SK-N-SH treated with all-trans-retinoic acid at 6 μM for 48 hours (cell line): Measurements from ENCODE around the gene GNG8.

Source experiments
- BACH2 ChIP-seq: fragments of 250-450 bp; sonication (Bioruptor Pico); IDR thresholded peaks from 2 replicates; pipeline ENCODE4 v1.9.0; 2021; ENCODE audit warnings: mild to moderate bottlenecking, borderline replicate concordance
- CSRNP3 ChIP-seq: fragments of 250-450 bp; sonication (Bioruptor Pico); IDR thresholded peaks from 2 replicates; pipeline ENCODE4 v1.5.1; 2021; ENCODE audit warnings: mild to moderate bottlenecking, moderate library complexity
- ISL1 ChIP-seq: fragments of 250-450 bp; sonication (Bioruptor Pico); IDR thresholded peaks from 2 replicates; pipeline ENCODE4 v2.1.2; 2022; ENCODE audit warnings: mild to moderate bottlenecking, moderate library complexity
- PATZ1 ChIP-seq: fragments of 250-450 bp; sonication (Bioruptor Pico); IDR thresholded peaks from 2 replicates; pipeline ENCODE4 v1.8.0; 2020; ENCODE audit warnings: mild to moderate bottlenecking, moderate library complexity, borderline replicate concordance
- PPARA ChIP-seq: fragments of 250-450 bp; sonication (Bioruptor Pico); IDR thresholded peaks from 2 replicates; pipeline ENCODE4 v1.5.0; 2020; ENCODE audit warnings: mild to moderate bottlenecking, borderline replicate concordance
- SNAI2 ChIP-seq: fragments of 250-450 bp; sonication (Bioruptor Pico); IDR thresholded peaks from 2 replicates; pipeline ENCODE4 v1.5.0; 2020; ENCODE audit warnings: mild to moderate bottlenecking, moderate library complexity
- TCF4 ChIP-seq: fragments of 250-450 bp; sonication (Bioruptor Pico); IDR thresholded peaks from 2 replicates; pipeline ENCODE4 v1.8.0; 2021; ENCODE audit warnings: mild to moderate bottlenecking, moderate library complexity, borderline replicate concordance
- ZFP3 ChIP-seq: fragments of 250-450 bp; sonication (Bioruptor Pico); IDR thresholded peaks from 2 replicates; pipeline ENCODE4 v1.5.0; 2020; ENCODE audit warnings: mild to moderate bottlenecking, moderate library complexity
- ZFP30 ChIP-seq: fragments of 450-650 bp; formaldehyde crosslinking; IDR thresholded peaks from 2 replicates; pipeline ENCODE4 v1.5.0; 2022; ENCODE audit warnings: mild to moderate bottlenecking, moderate library complexity
- ZNF70 ChIP-seq: fragments of 450-650 bp; formaldehyde crosslinking; IDR thresholded peaks from 2 replicates; pipeline ENCODE4 v1.5.0; 2020; ENCODE audit warnings: mild to moderate bottlenecking, moderate library complexity
- ZNF8 ChIP-seq: fragments of 450-650 bp; formaldehyde crosslinking; IDR thresholded peaks from 2 replicates; pipeline ENCODE4 v1.5.0; 2020; ENCODE audit warnings: mild to moderate bottlenecking, moderate library complexity
- TF ChIP-seq, protein P1 (sequence below): fragments of 250-450 bp; sonication (Bioruptor Pico); IDR thresholded peaks from 2 replicates; pipeline ENCODE4 v1.5.1; 2020; ENCODE audit warnings: low read depth, mild to moderate bottlenecking, moderate library complexity
- TF ChIP-seq, protein P2 (sequence below): fragments of 250-450 bp; sonication (Bioruptor Pico); IDR thresholded peaks from 2 replicates; pipeline ENCODE4 v1.5.0; 2020; ENCODE audit warnings: mild to moderate bottlenecking, moderate library complexity

DNA sequence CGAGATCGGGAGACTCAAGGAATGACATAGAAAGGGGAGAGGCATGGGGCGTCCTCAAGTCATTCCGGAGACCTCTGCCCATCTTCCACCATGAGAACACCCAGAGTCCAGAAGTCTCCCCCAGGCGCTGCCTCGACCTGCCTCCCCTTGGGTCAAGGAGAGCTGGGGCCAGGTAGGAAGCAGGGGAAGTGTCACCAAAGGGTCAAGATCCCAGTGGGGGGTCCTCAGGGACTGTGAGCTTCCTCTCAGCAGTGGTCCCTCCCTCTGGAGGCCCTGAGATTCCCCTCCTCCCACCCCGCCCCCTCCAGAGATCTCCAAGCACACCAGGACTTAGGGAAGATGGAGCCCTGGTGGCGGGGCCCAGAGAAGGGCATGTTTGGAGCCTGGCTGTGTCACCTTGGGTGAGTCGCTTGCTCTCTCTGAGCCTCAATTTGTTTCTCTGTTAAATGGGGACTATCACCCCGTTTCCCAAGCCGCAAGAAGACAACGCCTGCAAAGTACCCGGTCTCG is 24.1 kb upstream of the GNG8 start:
- no peak for TF ChIP-seq PATZ1
- TF ChIP-seq, protein P1, sequence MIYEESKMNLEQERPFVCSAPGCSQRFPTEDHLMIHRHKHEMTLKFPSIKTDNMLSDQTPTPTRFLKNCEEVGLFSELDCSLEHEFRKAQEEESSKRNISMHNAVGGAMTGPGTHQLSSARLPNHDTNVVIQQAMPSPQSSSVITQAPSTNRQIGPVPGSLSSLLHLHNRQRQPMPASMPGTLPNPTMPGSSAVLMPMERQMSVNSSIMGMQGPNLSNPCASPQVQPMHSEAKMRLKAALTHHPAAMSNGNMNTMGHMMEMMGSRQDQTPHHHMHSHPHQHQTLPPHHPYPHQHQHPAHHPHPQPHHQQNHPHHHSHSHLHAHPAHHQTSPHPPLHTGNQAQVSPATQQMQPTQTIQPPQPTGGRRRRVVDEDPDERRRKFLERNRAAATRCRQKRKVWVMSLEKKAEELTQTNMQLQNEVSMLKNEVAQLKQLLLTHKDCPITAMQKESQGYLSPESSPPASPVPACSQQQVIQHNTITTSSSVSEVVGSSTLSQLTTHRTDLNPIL (CRISPR knock-in tag) = no peak
- no peak for TF ChIP-seq ZFP30 (CRISPR knock-in tag)
- TF ChIP-seq BACH2 (CRISPR knock-in tag) = no peak
- TF ChIP-seq ZFP3 = no peak
- no peak for TF ChIP-seq CSRNP3 (CRISPR knock-in tag)
- TF ChIP-seq ISL1 (CRISPR knock-in tag) = no peak
- TF ChIP-seq PPARA (CRISPR knock-in tag) = no peak
- TF ChIP-seq ZNF8 = no peak
- TF ChIP-seq TCF4 (CRISPR knock-in tag) = no peak
- TF ChIP-seq ZNF70 (CRISPR knock-in tag) = no peak
- TF ChIP-seq SNAI2 = no peak
- TF ChIP-seq, protein P2, sequence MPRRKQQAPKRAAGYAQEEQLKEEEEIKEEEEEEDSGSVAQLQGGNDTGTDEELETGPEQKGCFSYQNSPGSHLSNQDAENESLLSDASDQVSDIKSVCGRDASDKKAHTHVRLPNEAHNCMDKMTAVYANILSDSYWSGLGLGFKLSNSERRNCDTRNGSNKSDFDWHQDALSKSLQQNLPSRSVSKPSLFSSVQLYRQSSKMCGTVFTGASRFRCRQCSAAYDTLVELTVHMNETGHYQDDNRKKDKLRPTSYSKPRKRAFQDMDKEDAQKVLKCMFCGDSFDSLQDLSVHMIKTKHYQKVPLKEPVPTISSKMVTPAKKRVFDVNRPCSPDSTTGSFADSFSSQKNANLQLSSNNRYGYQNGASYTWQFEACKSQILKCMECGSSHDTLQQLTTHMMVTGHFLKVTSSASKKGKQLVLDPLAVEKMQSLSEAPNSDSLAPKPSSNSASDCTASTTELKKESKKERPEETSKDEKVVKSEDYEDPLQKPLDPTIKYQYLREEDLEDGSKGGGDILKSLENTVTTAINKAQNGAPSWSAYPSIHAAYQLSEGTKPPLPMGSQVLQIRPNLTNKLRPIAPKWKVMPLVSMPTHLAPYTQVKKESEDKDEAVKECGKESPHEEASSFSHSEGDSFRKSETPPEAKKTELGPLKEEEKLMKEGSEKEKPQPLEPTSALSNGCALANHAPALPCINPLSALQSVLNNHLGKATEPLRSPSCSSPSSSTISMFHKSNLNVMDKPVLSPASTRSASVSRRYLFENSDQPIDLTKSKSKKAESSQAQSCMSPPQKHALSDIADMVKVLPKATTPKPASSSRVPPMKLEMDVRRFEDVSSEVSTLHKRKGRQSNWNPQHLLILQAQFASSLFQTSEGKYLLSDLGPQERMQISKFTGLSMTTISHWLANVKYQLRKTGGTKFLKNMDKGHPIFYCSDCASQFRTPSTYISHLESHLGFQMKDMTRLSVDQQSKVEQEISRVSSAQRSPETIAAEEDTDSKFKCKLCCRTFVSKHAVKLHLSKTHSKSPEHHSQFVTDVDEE = no peak
